ENCODE measurements around the gene TMA7B.
"Not testable (repeated sequence)": the region's sequence is repeated elsewhere in the genome, so short reads cannot be mapped to it uniquely, and the experiment has no call there.

TMA7B gene

DNA sequence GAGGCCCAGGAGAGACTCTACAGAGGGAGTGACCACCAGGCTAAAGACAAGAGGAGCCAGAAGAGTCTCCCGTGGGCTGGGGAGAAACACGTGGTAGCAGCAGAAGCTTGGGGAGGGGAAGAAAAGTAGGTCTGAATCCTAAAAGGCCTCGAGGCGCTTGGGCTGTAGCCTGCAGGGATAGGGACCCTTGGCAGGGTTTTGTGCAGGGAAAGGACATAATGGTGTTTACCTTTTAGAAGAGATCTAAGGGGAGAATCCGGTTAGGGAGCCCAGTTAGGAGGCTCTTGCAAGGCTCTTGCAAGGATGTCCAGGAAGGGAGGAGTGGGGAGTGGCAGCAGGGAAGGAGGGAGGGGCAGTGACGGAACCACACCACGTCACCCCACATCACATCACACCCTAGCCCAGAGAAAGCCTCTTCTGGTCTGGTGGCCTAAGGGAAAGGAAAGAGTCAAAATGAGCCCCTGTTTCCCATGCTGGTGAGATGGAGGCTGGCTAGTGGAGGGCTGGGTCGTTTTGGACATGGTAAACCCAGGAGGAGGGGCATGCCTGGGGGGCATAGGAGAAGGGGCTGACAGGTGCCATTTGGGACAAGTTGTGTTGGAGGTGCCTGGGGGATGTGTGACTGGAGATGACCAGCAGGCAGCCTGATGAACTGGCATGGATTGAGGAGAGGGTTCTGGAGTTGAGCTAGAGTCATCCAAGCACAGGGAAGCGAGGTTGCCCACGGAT, 28.4 kb downstream of the TMA7B start:
- DNase-seq = no peak

DNA sequence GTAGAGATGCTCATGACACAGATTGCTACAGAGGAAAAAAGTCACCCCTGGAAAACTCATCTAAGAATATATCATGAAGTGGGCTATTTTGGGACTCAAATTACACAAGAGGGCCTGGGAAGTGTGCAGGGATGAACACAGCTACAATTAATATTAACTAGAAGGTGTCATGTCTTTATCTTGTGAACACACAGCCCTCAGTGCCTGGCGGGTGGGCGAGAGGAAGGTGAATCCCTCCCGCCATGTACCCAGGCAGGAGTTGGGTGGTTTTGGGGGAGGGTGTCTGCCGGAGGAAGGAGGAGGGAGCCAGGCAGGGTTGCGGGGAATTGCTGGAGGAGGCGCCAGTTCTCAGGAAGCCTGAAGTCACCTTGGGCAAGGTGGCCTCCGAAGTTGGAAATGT, 29.4 kb downstream of the TMA7B start:
- no peak for DNase-seq

DNA sequence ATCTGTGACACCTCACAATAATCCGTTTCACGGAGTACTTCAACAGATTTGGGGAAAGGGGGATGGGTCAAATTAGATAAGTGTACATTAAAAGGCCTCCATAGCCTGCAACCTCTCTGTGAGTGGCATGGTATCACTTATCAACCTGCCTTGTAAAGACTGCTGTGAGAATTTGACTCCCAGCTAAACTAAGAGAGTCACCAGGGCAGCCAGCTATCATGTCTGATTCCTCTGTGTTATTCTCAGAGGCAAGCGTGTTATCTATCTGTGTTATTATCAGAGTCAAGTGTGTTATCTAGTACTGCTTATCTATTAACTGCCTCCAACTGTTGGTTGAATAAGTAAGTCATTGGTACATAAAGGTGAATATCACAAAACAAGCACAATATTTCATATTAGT, 30.5 kb downstream of the TMA7B start:
- DNase-seq = no peak

DNA sequence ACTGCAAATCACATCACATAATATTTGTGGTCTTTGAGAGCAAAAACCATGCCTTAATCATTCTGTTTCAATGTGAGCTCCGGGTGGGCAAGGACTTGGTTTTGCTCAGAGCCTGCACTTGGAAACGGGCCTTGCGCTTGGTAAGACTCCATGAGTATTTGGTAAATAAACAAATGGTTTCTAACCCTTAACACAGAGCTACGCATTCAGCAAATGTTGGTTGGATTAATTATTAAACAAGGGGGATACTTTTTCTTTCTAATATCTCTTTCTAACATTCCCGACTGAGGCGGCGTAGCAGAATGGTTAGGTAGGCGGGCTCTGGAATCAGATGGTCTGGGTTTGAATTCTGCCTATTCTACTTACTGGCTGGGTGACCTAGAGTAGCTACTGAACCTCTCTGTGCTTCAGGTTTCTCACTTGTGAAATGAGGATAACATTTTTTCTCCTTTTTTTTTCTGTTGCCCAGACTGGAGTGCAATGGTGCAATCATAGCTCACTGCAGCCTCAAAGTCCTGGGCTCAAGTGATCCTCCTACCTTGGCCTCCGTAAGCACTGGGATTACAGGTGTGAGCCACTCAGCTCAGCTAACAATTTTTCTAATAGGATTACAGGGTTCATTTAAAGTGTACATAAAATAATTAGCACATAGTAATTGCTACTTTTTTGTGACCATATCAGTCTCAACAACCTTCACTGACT, 31.1 kb downstream of the TMA7B start:
- DNase-seq = no peak

DNA sequence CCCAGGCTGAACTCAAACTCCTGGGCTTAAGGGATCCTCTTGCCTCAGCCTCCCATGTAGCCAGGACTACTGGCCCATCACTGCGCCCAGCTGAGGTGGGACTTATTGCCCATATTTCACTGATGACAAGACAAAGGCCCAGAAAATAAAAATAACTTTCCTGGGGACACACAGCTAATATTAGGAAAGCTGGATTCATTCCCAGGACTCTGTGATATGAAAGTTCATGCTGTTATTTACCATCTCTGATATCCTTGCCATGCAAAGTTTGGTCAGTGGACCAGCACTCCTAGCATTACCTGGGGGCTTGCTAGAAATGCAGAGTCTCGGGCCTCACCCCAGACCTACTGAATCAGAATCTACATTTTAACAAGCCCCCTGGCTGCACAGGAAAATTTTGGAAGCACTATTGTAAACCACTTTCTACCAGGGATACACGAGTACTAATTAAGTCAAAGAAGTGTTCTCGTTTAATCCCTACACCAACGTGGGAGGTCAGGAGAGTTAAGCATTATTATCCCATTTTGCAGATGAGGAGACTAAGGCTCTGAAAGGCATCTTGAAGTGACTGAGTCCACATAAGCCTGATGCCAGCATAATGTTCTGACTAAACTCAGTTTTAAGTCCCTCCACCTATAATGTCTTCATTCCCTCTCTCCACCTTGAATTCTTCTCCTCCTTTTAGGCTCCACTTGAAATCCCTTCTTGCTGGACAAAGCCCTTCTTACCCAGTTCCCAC, 32.1 kb downstream of the TMA7B start:
- DNase-seq = no peak

DNA sequence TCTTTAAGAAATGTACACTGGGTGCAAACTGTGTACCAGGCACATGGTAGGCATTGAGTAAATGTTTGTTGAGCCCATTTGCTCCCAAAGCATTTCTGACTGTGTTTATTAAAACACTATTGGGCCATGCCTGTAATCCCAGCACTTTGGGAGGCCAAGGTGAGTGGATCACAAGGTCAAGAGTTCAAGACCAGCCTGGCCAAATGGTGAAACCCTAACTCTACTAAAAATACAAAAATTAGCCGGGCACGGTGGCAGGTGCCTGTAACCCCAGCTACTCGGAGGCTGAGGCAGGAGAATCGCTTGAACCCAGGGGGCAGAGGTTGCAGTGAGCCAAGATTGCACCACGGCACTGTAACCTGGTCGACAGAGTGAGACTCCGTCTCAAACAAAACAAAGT, 32.7 kb downstream of the TMA7B start:
- not testable (repeated sequence) for DNase-seq

DNA sequence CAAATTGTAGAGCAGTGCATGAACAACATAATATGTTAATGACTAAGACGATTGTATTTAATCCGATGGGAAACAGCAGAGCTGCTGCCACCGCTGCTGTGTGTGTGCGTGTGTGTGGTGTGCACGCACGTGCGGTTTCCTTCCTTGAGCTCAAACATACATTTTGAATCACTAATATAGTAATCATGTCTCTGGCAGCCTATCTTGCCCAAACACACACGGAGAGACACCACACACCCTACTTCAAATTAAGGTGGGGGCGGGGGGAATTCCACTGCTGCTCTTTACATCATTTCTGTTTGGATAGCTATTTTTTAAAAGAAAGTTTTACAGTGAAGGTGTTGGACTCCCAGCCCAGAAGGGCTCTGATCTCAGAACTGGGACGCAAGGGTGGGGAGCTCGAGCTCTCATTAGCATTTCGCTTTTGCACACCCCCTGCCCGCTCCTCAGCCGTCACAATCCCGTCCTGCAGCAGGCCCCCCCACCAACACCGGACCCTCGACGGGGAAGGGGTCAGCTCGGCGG, 33.9 kb downstream of the TMA7B start:
- DNase-seq = no peak

DNA sequence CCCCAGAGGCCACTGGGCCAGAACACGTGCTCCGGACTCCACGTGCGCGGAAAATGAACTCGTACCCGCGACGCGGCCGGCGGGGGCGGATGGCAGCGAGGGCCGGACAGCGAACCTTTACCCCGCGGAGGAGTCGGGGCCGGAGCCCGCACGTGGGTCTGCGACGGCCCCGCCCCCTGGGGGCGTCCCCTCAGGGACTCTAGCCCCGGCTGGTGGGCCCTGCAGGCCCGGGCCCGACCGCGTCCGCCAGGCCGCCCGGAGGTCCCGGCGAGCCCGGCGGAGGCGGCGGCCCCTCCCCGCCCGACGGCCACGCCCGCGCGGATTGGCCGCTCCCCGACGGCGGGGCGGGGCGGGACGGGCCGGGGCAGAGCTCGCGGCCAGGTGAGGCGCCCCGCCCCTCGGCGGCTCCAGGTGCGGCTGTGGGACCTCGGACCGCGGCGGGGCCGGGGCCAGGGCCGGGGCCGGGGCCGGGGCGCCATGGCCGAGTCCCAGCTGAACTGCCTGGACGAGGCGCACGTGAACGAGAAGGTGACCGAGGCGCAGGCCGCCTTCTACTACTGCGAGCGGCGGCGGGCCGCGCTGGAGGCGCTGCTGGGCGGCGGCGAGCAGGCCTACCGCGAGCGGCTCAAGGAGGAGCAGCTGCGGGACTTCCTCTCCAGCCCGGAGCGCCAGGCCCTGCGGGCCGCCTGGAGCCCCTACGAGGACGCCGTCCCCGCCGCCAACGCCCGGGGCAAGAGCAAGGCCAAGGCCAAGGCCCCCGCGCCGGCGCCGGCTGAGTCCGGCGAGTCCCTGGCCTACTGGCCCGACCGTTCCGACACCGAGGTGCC, 34.6 kb downstream of the TMA7B start, which contains the start of gene FAM83F:
Gene FAM83F, plus strand, starts transcription at position 389 of the 827 bp plus-strand sequence. Its CDS starts 89 bp downstream, at position 478.
- no peak for DNase-seq

DNA sequence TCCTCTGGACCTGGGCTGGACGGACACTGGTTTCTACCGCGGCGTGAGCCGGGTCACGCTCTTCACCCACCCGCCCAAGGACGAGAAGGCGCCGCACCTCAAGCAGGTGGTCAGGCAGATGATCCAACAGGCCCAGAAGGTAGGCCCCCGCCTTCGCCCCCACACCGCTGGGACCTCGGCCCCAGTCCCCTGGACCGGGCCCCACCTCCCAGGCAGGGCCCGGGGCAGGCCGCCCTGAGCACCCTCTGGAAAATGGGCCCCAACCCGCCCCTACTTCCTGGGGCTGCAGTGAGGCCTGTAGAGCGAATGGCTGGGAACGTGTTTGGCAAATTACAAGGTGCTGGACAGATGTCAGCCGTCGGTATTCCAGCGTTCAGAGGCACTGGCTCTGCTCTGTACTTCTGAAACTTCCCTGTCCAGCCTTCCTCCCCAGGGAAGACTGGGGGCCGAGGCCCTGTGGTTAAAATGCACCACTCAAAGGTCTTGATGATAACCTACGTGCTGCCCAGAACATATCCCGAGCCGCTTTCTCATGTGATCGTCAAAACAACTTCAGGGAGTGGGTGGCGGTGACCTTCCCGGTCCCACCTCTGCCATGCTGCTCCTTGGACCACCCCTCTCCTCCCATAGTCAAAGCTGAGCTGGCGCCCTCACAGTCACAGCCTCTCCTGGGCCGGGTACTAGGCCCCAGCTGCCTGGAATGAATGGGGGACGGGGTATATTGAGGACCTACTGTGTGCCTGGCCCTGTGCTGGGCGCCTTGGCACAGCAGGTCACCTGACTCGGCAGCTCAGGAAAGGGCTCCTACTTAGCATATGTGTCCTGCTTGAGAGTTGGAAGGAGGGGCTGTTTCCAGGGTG, 35.4 kb downstream of the TMA7B start:
- no peak for DNase-seq

DNA sequence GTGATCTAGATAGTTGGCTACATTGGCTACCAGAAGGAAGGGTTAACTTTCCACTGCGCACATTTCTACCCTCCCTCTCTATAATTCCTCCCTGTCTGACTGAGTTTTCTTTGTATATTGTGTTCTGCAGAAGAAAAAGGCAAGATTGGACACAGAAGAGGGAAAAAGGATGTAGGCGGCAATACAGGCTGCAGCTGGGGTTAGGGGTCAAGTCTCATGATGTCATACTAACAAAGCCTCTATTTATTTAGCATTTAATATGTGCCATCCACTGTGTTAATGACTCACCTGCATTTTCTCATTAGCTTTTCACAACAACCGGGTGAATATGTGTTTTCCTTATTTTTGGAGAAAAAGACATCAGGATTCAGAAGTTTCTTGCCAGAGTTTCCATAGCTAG, 36.5 kb downstream of the TMA7B start:
- DNase-seq = no peak

DNA sequence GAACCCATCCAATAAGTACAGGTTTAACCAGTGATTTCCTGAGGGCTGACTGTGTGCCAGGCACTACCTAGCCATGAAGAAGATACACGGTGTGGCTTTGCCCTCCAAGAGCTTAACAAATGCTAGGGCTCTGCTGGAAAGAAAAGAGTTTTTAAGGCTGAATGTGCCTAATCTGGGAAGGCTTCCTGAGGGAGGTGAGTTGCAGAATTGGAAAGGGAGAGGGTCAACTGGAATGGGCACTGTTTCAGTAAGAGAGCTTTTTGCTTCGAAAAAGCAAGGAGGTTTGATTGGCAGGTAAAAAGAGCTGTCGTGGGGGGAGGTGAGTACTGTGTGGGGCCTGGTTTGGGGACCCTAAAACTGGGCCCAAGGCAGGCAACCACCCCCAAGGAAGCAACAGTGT, 37.2 kb downstream of the TMA7B start:
- DNase-seq = no peak

DNA sequence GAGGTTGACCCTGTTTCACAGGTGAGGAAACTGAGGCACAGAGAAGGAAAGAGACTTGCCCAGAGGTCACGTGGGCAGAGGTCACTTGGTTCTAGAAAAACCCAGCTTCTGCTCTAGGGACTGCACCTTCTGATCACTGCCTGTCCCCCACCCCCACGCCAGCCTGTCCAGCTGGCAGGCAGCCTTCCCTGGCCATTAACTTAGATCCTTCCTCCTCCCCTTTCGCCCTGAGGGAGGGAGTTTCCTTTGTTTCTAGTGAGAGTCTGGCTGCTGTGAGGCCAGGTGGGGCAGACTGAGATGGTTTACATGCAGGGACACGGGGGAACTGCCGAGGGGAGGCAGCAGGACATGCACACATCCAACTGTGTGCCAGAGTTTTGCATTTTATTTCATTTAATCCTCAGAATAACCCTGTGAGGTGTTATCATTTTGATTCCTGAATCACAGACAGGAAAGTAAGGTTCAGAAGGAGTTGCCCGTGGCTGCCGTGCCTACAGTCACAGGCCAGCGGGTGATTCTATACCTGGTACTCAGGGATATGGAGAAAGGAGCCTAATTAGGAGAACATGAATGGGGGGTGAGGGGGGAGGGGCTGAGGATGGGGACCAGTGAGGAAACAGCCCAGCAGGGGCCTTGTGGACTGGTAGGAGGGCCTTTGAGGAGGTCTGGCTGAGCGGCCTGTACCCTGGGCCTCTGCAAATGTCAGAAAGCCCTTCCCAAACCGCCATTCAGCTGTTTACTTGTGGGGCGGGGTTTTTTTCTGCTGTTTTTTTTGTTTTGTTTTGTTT, 37.9 kb downstream of the TMA7B start:
- no peak for DNase-seq

DNA sequence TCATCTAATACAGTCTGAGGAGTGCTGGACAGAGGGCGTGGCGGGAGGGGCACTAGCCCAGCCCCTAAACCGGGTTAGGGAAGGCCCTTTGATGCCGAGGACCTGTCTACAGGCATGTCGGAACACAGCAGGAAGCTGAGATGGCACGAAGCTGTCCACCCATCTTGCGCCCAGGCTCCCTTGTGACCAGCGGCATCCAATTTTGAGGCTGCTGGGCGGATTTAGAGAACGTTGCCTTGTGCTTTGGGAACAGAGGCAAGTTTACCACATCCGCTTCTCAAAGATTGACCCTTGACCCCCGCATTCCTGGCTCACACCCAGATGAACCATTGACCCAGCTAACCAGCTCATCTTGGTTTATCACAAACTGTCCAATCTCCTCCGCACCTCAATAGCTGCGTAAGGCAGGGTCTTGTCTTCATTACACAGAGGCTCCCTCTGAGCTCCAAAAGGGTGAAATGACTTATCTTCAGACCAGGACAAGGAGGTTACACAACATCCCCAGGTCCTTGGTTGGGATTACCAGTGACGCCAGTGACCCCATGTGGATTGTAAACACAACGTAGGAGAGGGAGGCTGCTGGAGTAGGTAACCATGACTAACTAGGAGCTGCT, 39.1 kb downstream of the TMA7B start:
- DNase-seq = no peak

DNA sequence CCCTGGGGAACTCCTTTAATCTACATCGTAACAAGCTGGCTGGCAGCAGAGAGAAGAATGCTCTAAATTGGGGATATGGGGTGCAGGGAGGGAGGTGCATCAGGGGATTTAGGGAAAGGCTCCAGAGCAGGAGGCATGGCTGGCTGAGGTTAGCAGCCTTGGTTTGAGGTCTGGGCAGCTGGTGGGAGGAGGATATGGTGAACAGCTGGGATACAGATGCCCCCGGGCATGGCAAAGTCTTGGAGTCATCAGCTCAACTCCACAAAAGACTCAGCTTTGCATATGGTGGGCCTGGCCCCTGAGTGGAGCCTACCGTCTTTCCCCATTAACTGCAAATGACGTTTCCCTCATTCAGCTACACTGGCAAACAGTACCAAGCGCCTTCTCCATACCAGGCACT, 40.0 kb downstream of the TMA7B start:
- no peak for DNase-seq

DNA sequence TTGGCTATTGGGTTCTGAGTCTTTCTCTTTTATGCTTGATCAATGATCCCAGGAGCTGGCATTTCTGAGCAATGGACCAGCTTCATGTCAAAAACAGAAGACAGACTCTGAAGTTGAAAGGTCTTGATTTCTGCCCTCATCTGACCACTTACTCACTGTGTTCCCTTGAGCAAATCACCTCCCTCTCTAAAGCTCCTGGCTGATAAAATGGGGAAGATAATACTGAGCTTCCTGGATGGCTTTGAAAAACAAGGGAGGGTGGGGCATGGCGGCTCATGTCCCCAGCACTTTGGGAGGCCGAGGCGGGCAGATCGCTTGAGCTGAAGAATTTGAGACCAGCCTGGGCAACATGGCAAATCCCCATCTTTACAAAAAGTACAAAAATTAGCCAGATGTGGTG, 40.9 kb downstream of the TMA7B start:
- DNase-seq = no peak

DNA sequence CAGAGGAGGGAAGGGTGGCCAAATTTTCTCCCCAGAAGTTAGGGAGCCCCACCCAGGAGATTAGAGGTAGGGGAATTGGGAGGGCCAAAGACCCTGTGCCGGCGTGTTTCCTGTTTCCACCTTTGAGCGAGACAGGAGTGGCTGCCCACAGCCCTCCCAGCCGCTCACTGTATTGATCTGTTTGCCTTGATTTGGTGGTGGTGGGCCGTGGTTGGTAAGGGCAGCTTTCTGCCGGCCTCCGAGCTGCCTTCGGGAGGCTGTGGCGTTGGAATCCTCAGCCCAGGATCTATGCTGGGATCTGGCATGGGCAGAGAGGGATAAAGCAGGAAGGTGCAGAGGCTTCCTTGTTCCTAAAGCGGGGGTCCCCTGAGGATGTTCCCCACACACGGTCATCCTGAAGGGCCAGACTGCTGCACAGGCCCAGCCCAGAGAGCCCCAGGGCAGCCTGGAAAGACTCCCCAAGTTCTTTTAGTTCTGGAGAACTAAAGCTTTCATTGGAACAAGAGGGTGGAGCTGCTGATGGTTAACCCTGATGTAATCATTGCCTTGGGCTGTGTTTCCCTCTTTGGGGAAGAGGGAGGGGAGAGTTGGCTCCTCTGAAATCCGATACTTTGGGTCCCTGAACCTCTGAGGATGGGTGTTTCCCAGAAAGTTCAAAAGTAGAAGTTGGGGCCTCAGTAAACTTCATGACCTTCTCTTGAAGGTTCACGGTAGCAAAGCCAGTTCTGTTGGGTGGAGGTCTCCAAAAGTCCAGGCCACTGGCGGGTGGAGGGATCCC, 41.8 kb downstream of the TMA7B start:
- DNase-seq = no peak

DNA sequence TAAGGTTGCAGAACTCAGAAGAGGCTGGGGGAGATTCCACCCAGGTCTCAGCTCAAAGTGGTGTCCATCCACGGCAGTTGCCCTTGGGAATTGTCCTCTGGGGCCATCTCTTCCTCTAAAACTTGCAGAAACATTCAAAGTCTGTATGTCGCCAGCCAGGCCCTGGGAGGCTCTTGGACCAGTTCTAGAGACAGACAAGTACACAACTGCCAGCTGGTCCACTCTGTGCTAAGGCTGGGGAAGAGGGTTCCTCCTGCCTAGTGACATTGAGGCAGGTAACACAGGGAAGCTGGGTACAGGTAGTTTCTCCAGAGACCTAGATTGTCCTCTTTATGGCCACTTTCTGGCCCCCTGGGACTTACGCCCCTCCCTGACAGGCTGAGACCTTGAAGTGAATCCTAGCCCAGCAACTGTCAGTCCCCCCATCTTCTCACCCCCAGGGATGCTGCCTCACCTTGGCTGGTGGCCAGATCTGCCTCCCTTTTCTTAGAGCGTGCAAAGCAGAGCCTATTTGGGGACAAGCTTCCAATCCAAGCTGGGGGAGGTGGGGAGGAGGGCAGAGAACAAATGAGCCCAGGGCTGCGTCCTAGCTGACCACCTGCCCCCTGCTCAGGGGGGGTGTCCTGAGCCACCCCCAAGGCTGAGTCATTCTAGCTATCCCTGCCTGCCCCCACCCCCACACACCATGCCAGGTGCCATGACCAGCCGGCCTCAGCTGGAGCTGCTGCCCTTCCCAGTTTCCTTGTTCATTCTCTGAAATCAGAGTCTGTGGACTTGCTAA, 42.9 kb downstream of the TMA7B start:
- no peak for DNase-seq

DNA sequence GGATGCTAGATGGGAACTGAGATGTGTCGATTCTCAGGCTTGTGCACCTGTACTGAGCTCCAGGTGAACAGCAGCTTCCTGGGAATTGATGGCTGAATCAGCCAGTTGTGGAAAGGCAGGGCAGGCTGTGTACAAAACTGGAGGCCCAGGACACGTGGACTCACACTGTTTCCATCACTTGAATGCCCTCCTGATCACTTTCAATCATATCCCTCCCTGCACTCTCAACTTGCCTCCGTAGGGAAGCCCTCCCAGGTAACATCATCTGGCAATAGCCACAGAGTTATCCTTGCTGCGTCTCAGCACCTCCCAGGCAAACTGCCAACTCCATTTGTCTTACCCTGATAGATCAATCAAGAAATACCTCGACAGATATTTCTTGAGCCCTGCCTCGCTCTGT, 44.6 kb downstream of the TMA7B start:
- no peak for DNase-seq

DNA sequence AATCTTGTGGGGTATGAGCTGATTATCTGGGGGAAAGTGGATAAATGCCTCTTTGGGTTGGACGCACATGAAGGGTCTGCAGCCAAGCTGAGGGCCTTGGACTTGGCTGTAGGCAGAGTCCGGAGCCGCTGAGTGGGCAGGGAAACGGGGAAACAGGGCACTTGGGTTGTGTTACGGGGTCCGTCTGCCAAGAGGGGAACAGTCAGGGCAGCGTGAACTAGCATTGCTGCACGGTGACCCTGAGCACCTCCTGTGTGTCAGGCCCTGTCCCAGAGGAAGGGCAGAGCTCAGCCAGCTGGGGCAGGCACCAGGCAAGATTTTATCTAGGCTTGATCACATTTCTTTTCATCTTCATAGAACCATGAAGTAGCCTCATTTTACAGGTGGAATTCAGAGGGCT, 46.4 kb downstream of the TMA7B start:
- DNase-seq = no peak

Measured in amniotic stem cell (primary cell).